NCI-H1092 treated with DMSO at 0.1 percent for 48 hours (cell line): Measurements from ENCODE around the gene C3orf33.

Source experiments
- DNase-seq: peaks from one replicate; lab custom pipeline; 2025; lab: John Stamatoyannopoulos, UW

The C3orf33 gene

DNA sequence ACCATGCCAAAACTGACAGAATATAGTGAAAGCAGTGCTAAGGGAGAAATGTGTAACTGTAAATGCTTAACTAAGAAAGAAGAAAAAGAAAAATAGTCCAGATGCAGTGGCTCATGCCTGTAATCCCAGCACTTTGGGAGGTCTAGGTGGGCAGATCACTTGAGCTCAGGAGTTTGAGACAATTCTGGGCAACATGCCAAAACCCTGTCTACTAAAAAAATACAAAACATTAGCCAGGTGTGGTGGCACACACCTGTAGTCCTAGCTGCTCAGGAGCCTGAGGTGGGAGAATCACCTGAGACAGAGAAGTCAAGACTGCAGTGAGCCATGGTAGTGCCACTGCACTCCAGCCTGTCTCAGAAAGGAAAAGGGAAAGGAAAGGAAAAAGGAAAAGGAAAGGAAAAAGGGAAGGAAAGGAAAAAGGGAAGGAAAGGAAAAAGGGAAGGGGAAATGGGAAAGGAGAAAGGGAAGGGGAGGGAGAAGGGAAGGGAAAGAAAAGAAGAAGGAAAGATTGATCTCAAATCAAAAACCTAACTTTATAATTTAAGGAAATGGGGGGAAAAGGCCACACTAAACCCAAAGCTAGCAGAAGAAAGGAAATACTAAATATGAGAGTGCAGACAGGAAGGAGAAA, 20.3 kb downstream of the C3orf33 start:
- DNase-seq, result no peak

- no peak for DNase-seq
These were observed 23.6 kb downstream of the C3orf33 start for GRCh38 chr3:155782390-155782953.

- DNase-seq, result no peak
These were observed 25.8 kb downstream of the C3orf33 start for GRCh38 chr3:155780291-155780690.

DNA sequence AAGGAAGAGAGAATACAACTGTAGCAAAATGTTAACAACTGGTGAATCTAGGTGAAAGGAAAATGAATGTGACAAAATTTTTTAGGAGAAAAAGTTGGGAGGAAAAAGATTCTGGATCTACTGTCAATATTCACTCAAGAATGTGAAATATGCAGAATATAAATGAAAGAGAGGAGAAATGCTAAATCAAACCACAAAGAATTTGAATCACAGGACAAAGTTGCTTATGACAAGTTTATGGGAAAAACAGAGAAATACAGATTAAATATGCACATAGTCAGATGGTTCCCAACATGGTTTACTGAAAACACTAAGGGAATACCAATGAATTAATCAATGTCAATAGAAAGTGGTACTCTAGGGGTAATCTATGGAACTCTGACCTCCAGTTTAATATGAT, 27.6 kb downstream of the C3orf33 start:
- DNase-seq, result no peak

DNA sequence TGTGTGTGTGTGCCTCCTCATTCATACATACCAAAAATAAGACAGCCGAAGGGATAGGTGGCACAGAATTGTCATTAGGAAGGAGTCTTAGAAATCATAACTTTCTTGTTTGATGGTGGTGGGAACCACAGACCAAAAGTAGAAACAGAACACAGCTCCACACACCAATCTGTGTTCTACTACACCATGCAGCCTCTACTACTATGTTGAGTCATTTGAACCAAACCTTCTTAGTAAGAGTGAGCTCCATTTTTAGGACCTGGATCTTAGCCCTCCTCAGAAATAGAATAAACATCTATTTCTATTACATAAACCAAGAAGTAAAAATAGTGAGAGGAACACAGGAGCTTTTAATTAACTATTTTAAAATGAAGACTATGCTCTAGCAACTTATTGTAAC, 33.3 kb downstream of the C3orf33 start:
- no peak for DNase-seq

DNA sequence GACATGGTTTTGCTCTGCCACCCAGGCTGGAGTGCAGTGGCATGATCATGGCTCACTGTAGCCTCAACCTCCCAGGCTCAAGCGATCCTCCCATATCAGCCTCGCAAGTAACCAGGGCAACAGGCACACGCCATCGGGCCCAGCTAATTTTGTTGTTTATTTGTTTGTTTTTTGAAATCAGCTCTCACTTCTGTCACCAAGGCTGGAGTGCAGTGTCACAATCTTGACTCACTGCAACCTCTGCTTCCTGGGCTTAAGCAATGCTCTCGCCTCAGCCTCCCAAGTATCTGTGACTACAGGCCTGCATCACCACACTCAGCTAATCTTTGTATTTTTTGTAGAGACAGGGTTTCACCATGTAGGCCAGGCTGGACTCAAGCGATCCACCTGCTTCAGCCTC, 35.0 kb downstream of the C3orf33 start:
- DNase-seq, result no peak

- no peak for DNase-seq
These were observed 39.9 kb downstream of the C3orf33 start for GRCh38 chr3:155766206-155766605.

GRCh38 chr3:155763870-155764463, 42.1 kb downstream of the C3orf33 start:
- DNase-seq, result no peak

- no peak for DNase-seq
These were observed 45.4 kb downstream of the C3orf33 start for GRCh38 chr3:155760653-155761052.

- no peak for DNase-seq
These were observed 48.5 kb downstream of the C3orf33 start for GRCh38 chr3:155757577-155757976.

GRCh38 chr3:155753038-155753639, 52.9 kb downstream of the C3orf33 start:
- peak; percentile 42 for DNase-seq

DNA sequence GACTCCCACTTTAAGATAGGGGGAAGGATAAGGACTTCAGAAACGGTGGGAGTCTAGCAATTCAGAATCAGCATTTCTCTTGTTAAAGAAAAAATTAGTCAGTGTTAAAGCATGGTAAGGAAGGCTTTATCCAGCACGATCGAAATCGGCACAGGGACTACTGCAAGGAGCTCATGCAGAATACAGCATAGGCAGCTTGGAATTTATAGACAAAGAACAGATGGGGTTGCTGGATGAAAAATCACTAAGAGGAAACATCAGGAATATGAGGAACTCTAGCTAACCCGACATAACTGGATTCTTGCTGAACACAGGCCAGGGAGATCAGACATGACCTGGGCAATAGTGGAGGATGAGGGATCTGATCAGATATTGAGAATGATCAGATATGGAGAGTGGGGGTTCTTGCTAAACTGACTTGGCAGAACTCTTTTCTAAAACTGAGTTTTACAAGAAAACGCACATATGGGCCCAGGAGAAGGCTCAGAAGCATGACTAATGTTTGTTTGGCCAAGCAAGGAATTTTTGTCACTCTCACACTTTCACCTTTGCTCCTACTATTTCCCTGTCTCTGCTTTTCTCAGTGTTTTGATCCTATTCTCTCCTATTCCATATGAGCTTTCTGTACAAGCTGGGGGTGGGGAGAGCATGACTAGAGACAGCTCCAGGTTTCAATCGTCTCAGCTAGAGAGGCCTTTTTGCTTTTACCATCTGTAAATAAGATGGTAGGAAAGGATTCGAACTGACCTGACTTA, 57.3 kb downstream of the C3orf33 start:
- no peak for DNase-seq

GRCh38 chr3:155747946-155748290, 58.2 kb downstream of the C3orf33 start:
- DNase-seq, result no peak

GRCh38 chr3:155747286-155747945, 58.7 kb downstream of the C3orf33 start:
- no peak for DNase-seq

GRCh38 chr3:155746703-155747102, 59.4 kb downstream of the C3orf33 start:
- no peak for DNase-seq

DNA sequence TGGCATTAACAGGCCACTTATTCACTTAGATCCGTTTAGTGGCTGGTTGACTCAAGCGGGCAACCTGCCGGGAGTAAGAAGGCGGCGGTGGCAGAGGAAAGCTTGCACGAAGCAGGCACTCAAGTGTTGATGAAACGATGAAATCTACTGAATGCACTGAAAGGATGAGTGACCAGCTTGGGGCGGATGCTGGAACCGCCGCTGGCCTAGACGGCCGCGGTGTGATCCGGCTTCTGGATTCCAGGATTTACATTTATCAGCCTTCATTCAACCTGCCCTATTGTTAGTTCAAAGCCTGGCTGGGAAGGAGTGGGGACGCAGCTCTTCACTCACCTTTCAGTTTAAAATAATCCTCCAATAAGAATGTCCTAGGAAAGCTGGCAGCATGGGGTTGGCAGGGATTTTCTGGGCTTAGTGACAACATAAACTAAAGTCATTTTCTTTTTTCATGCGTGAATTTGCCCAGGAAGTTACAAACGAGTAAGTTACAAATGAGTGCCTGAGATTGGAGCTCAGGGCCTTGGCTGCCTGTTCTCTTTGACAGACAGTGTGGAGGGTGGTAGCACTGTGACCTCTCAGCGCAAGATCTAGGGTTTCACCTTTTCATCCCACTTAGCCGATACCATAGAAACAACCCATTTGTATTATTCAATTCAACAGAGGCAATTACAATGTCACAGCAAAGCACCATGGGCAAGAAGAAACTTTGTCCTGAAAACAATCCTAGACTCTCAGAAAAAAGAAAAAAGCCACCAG, 60.1 kb downstream of the C3orf33 start:
- peak; percentile 62 for DNase-seq

DNA sequence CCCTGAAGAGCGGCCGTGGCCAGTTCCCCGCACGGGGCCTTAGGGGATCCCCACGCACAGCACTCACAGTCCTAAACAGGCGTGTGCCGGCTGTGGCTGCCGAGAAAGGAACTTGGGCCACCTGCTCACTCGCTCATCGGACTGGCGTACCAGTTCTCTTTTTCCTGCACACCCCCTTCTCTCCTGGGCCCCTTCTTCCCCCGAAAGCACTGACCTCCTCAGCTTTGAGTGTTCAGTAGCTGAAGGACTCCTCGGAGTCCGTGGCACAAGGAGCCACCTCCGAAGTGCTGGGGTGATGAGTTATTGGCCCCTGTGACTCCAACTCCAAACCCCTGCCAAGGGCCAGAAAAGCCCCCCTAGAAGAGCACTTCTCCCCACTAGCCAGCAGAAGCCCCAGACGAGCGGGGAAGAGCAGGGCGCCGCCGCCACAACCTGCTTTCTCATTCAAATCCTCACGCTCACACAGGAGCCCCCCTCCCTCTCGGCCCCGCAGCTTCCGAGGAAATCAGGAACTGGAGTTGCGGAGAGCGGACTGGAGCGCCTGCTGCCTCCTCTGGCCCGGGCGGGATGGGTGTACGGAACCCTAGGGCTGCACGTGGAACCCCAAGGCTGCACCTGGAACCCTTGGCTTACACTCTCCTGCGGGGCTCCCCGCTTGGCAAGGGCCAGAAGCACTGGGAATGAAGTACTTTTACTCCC, 61.3 kb downstream of the C3orf33 start, which contains the start of gene PLCH1:
PLCH1 (minus strand) TSS at position 446 of the 699 bp plus-strand sequence. CDS start 40,847 bp downstream, outside the sequence.
- DNase-seq, result peak; percentile 55

GRCh38 chr3:155744010-155744625, 62.0 kb downstream of the C3orf33 start:
- peak; percentile 57 for DNase-seq

GRCh38 chr3:155743606-155744005, 62.5 kb downstream of the C3orf33 start:
- DNase-seq, result no peak

- DNase-seq, result no peak
These were observed 63.6 kb downstream of the C3orf33 start for GRCh38 chr3:155742349-155742965.
